Esophagus muscularis mucosa (tissue), 4 donors: ENCODE results near the gene DPP9. TPM values are rescaled to one million over a fixed set of nuclear protein-coding genes. Genes with fewer than 3 reads are reported as not detected.
"Not testable (repeated sequence)": the region's sequence is repeated elsewhere in the genome, so short reads cannot be mapped to it uniquely, and the experiment has no call there.

Source experiments
- DNase-seq: peaks from one replicate; pipeline ENCODE4 v3.0.0-alpha.2; 2017; ENCODE audit errors: extremely low spot score
- H3K27ac ChIP-seq, 4 donors: fragments of 200-600 bp; sonication (generic); replicated peaks in 1 of 4; 1 replicate in 3 of 4; 2 replicates in 1 of 4; pipeline ENCODE4 v1.5.1; 2016 to 2019; ENCODE audit warnings: mild to moderate bottlenecking in 1 of 4
- H3K27me3 ChIP-seq, 4 donors: fragments of 200-600 bp; sonication (generic); one replicate each; pipeline versions ENCODE4 v1.5.1 to v1.6.0; 2016 to 2019
- H3K36me3 ChIP-seq, 4 donors: fragments of 200-600 bp; sonication (generic); one replicate each; pipeline ENCODE4 v1.5.1; 2016 to 2019
- H3K4me1 ChIP-seq, 4 donors: fragments of 200-600 bp; sonication (generic); one replicate each; pipeline ENCODE4 v1.5.1; 2016 to 2019
- H3K4me3 ChIP-seq, 4 donors: fragments of 200-600 bp; sonication (generic); 1 replicate in 2 of 4; 2 replicates in 2 of 4; pipeline ENCODE4 v1.5.1; 2016 to 2019; ENCODE audit warnings: mild to moderate bottlenecking in 4 of 4, moderate library complexity in 1 of 4
- H3K9me3 ChIP-seq, 4 donors: fragments of 200-600 bp; sonication (generic); 1 replicate in 3 of 4; 2 replicates in 1 of 4; pipeline ENCODE4 v1.5.1; 2016 to 2019
- EP300 ChIP-seq: sonication (generic); formaldehyde crosslinking; IDR thresholded peaks from one replicate; pipeline ENCODE4 v1.6.1; 2017; ENCODE audit warnings: antibody characterized with exemption
- POLR2A ChIP-seq: fragments of 450-650 bp; IDR thresholded peaks from one replicate; pipeline ENCODE4 v1.6.1; 2017; ENCODE audit warnings: antibody characterized with exemption, moderate library complexity, mild to moderate bottlenecking, low read depth
- POLR2AphosphoS5 ChIP-seq, 2 donors: sonication (generic); formaldehyde crosslinking; IDR thresholded peaks; one replicate each; pipeline ENCODE4 v1.6.1; 2017; ENCODE audit warnings: antibody characterized with exemption in 2 of 2
- WGBS: methylation state at CpG from one replicate; pipeline ENCODE4 v1.1.5; 2018; 5-methylcytosine and 5-hydroxymethylcytosine counted together
- intact Hi-C: fragments of 100-400 bp; cut with DNase I; formaldehyde crosslinking; loops from one replicate; pipeline ENCODE4 v1.15.1; 2023
- total RNA-seq, 4 donors: library from RNA; depleted of rRNA; stranded (reverse); fragments of >200 nt; gene quantifications; one replicate each; pipeline versions ENCODE4 v1.1.0 to v1.2.1, GENCODE V29; 2016
- TF ChIP-seq, protein P1 (sequence below), 3 experiments: fragments of 200-600 bp in 2 of 3; fragments of 450-650 bp in 1 of 3; sonication (generic) in 2 of 3; IDR thresholded peaks; one replicate each; pipeline ENCODE4 v1.5.1; 2017 to 2019; ENCODE audit warnings: antibody characterized with exemption in 3 of 3, mild to moderate bottlenecking in 2 of 3, moderate library complexity in 1 of 3

DPP9 gene
- total RNA-seq, 4 donors from 2014 or later, result 42.4 to 106 (median 56.0) TPM

GRCh38 chr19:4748185-4748584 lies 24.5 kb upstream of the DPP9 start:
- Histone ChIP-seq H3K9me3 (no peaks in the 10 kb centered on the region), H3K27me3 (peaks cover 0 to 21% (median 0%) of the 10 kb centered on the region in 4 donors), H3K27ac (no peak overlapping the region), H3K4me3 (no peak overlapping the region), H3K4me1 (peaks cover 11 to 19% (median 18%) of the 10 kb centered on the region in 4 donors), H3K36me3 (no peaks in the 10 kb centered on the region)
- no peak for DNase-seq
- 51% methylated on average over 11 of the region's 11 CpGs for WGBS
- intact Hi-C loops, result no loop called here
- TF ChIP-seq EP300 (no peak), POLR2AphosphoS5 (IDR thresholded peaks at IDR 0.05) (no peak), POLR2A (no peak)
- TF ChIP-seq, protein P1, sequence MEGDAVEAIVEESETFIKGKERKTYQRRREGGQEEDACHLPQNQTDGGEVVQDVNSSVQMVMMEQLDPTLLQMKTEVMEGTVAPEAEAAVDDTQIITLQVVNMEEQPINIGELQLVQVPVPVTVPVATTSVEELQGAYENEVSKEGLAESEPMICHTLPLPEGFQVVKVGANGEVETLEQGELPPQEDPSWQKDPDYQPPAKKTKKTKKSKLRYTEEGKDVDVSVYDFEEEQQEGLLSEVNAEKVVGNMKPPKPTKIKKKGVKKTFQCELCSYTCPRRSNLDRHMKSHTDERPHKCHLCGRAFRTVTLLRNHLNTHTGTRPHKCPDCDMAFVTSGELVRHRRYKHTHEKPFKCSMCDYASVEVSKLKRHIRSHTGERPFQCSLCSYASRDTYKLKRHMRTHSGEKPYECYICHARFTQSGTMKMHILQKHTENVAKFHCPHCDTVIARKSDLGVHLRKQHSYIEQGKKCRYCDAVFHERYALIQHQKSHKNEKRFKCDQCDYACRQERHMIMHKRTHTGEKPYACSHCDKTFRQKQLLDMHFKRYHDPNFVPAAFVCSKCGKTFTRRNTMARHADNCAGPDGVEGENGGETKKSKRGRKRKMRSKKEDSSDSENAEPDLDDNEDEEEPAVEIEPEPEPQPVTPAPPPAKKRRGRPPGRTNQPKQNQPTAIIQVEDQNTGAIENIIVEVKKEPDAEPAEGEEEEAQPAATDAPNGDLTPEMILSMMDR (IDR thresholded peaks at IDR 0.05), result no peak

DNA sequence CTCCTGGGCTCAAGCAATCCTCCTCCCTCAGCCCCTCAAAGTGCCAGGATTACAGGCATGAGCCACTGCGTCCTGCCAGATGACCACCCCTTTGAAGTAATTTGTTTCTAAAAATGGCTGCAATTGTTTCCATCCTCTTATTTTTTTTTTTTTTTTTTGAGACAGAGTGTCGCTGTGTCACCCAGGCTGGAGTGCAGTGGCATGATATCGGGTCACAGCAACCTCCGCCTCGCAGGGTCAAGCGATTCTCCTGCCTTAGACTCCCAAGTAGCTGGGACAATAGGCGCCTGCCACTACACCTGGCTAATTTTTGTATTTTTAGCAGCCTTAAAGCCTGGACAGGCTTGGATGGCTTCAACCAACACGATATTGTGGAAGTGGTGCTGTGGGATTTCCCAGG lies 22.3 kb upstream of the DPP9 start:
- no peaks in the 10 kb centered on the region for H3K9me3 ChIP-seq
- intact Hi-C loops, result no loop called here
- no peaks in the 10 kb centered on the region for H3K36me3 ChIP-seq
- peaks cover 0 to 21% (median 0%) of the 10 kb centered on the region in 4 donors for H3K27me3 ChIP-seq
- peaks cover 15 to 29% (median 27%) of the 10 kb centered on the region in 4 donors for H3K4me1 ChIP-seq
- TF ChIP-seq POLR2AphosphoS5 (IDR thresholded peaks at IDR 0.05), result no peak
- no peak for TF ChIP-seq POLR2A
- no peak for TF ChIP-seq EP300
- TF ChIP-seq, protein P1 (IDR thresholded peaks at IDR 0.05), result no peak
- no peak for DNase-seq
- no peak overlapping the region for H3K27ac ChIP-seq
- 75% methylated on average over 8 of the region's 8 CpGs for WGBS
- no peak overlapping the region for H3K4me3 ChIP-seq

GRCh38 chr19:4745175-4745574 lies 21.5 kb upstream of the DPP9 start:
- H3K9me3 ChIP-seq, H3K4me3 ChIP-seq, DNase-seq, intact Hi-C loops, H3K36me3 ChIP-seq: not testable (repeated sequence)
- WGBS, result 75% methylated on average over 10 of the region's 10 CpGs
- Histone ChIP-seq H3K27me3 (peaks cover 0 to 21% (median 0%) of the 10 kb centered on the region in 4 donors), H3K27ac (peak overlapping the region in 2 of 4 donors; percentile 56 to 64), H3K4me1 (peaks cover 15 to 29% (median 27%) of the 10 kb centered on the region in 4 donors)

GRCh38 chr19:4744451-4745174 lies 21.0 kb upstream of the DPP9 start:
- H3K4me1 ChIP-seq, result peaks cover 15 to 29% (median 27%) of the 10 kb centered on the region in 4 donors
- WGBS, result 37% methylated on average over 8 of the region's 8 CpGs
- DNase-seq, result no peak
- H3K27ac ChIP-seq, result peak overlapping the region; percentile 40 to 64 (median 52)
- TF ChIP-seq POLR2A (no peak), EP300 (no peak), POLR2AphosphoS5 (IDR thresholded peaks at IDR 0.05) (peak in 1 of 2 donors; percentile 52)
- TF ChIP-seq, protein P1 (IDR thresholded peaks at IDR 0.05), result no peak
- intact Hi-C loops, result no loop called here
- H3K36me3 ChIP-seq, result no peaks in the 10 kb centered on the region
- H3K4me3 ChIP-seq, result no peak overlapping the region
- H3K27me3 ChIP-seq, result peaks cover 0 to 18% (median 0%) of the 10 kb centered on the region in 4 donors
- H3K9me3 ChIP-seq, result no peaks in the 10 kb centered on the region

DNA sequence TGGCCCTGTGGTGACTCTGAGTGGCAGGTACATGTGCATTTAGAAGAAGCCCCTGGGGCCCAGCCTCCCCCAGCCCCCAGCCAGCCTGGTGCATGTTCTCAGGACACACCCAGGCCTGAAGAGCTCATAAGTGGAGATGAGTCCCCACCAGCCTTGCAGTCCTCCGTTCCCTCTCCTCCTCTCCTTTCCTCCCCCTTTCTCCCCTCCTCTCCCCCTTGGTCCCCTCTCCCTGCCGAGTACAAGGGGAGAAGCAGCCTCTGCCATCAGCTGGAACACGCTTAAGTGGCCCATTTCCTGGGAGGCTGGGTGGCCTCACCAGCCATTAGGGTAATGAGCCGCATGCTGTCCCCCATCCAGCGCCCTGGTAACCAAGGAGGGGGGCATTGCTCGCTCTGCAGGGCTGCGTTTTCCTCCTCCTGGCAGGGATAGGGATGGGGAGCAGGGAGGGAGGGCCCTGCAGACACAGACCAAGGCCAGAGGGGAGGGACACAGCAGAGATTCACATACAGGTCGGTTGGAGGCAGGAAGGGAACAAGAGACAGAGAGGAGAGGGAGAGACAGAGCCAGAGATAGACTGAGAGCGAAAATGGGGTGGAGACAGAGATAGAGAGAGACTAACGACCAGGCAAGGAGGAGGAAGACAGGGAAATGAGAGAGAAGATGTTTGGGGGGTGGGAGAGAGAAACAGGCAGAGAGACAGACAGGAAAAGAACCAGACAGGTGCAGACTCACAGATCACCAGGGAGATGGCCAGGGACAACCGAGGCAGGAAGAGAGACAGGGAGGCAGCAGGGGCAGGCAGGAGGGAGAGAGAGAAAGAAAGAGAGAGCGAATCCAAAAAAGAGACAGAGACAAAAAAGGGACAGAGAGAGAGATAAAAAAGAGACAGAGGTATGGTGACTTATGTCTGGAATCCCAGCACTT lies 19.3 kb upstream of the DPP9 start:
- intact Hi-C loops, result no loop called here
- Histone ChIP-seq H3K27me3 (peaks cover 0 to 9% (median 0%) of the 10 kb centered on the region in 4 donors), H3K4me1 (peaks cover 15 to 29% (median 27%) of the 10 kb centered on the region in 4 donors), H3K27ac (peak overlapping the region in 1 of 4 donors; percentile 19), H3K9me3 (no peaks in the 10 kb centered on the region), H3K36me3 (no peaks in the 10 kb centered on the region), H3K4me3 (no peak overlapping the region)
- TF ChIP-seq POLR2A (no peak), POLR2AphosphoS5 (IDR thresholded peaks at IDR 0.05) (no peak), EP300 (no peak)
- TF ChIP-seq, protein P1 (IDR thresholded peaks at IDR 0.05), result no peak
- DNase-seq, result no peak
- WGBS, result 40% methylated on average over 11 of the region's 12 CpGs
